IPS-15b (cell line): ENCODE results near the gene PLPP2.
"Not testable (repeated sequence)": the region's sequence is repeated elsewhere in the genome, so short reads cannot be mapped to it uniquely, and the experiment has no call there.

Experiments
- H3K27me3 ChIP-seq: one replicate; pipeline ENCODE4 v1.6.1; 2013; ENCODE audit warnings: low read length; ENCODE audit not compliant: control insufficient read depth, insufficient read depth
- H3K36me3 ChIP-seq: one replicate; pipeline ENCODE4 v1.6.1; 2013; ENCODE audit warnings: low read length; ENCODE audit not compliant: control insufficient read depth, insufficient read depth
- H3K4me1 ChIP-seq: one replicate; pipeline ENCODE4 v1.6.1; 2013; ENCODE audit warnings: mild to moderate bottlenecking, low read length; ENCODE audit not compliant: control insufficient read depth, insufficient read depth
- H3K4me3 ChIP-seq: one replicate; pipeline ENCODE4 v1.5.1; 2013; ENCODE audit warnings: low read depth, low read length
- H3K9ac ChIP-seq: one replicate; pipeline ENCODE4 v1.6.1; 2013; ENCODE audit warnings: low read depth, mild to moderate bottlenecking, low read length
- H3K9me3 ChIP-seq: one replicate; pipeline ENCODE4 v1.6.1; 2013; ENCODE audit warnings: mild to moderate bottlenecking, low read length; ENCODE audit not compliant: control insufficient read depth, insufficient read depth

Gene PLPP2

DNA sequence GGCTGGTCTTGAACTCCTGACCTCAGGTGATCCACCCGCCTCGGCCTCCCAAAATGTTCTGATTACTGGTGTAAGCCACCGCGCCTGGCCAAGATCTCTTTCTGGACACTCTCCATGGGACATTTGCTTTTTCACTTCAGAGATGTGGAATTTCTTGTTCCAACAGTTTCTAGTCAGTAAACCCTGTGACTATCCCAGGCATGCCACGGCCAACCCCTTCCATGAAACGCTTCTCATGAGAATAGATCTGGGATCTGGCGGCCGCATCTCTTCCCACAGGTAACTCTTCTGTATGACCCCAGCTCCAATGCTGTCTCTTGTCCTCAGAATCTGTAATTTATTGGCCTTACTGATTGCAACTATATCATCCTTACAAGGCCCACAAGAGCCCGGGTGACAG is 16.2 kb downstream of the PLPP2 start:
- Histone ChIP-seq H3K4me3 (no peak overlapping the region), H3K9me3 (no peaks in the 10 kb centered on the region), H3K27me3 (no peaks in the 10 kb centered on the region), H3K9ac (no peak overlapping the region), H3K4me1 (peaks cover 7% of the 10 kb centered on the region), H3K36me3 (peaks cover 5% of the 10 kb centered on the region)

DNA sequence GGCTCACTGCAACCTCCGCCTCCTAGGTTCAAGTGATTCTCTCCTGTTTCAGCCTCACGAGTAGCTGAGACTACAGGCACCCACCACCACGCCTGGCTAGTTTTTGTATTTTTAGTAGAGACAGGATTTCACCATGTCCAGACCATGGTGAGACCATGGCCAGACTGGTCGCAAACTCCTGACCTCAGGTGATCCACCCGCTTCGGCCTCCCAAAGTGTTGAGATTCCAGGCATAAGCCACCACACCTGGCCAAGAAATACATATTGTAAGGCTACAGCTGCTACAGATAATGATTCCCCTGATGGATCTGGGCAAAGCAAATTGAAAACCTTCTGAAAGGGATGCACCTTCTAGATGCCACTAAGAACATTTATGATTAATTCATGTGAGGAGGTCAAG is 17.8 kb downstream of the PLPP2 start:
- no peak overlapping the region for H3K9ac ChIP-seq
- H3K9me3 ChIP-seq: no peaks in the 10 kb centered on the region
- no peaks in the 10 kb centered on the region for H3K36me3 ChIP-seq
- peaks cover 7% of the 10 kb centered on the region for H3K4me1 ChIP-seq
- peaks cover under 1% of the 10 kb centered on the region for H3K27me3 ChIP-seq
- H3K4me3 ChIP-seq: no peak overlapping the region

DNA sequence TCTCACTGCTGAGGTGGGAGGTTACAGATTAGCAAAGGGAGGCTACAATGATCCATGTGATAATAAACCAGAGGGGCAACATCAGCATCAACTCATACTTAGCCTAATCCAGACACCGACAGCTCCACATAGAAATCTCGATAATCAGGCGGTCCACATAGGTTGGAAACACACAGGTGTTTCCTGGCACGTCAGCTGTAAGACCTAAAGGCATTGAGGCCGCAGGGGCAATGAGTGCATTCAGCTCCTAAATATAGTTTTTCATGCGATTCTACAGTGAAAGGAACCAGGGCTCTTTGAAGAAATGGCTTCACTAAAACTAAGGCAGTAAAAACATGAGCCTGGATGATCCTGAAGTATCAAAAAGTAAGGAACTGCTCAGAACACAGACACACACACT is 19.3 kb downstream of the PLPP2 start:
- Histone ChIP-seq H3K27me3 (peaks cover 5% of the 10 kb centered on the region), H3K9ac (no peak overlapping the region), H3K4me1 (no peaks in the 10 kb centered on the region), H3K36me3 (no peaks in the 10 kb centered on the region), H3K9me3 (no peaks in the 10 kb centered on the region), H3K4me3 (no peak overlapping the region)

DNA sequence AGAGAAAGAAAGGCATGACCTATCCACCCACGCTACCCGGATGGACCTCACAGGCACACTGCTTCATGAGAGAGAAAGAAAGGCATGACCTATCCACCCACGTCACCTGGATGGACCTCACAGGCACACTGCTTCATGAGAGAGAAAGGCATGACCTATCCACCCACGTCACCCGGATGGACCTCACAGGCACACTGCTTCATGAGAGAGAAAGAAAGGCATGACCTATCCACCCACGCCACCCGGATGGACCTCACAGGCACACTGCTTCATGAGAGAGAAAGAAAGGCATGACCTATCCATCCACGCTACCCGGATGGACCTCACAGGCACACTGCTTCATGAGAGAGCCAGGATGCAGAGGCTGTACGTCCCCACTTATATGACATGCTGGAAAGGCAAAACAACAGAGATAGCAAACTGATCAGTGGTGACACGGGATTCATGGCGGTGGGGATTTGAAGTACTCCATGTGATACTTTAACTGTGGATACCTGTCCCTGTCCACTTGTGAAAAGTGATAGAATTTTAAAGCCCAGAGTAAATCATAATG is 20.4 kb downstream of the PLPP2 start:
- not testable (repeated sequence) for H3K9me3 ChIP-seq, H3K4me3 ChIP-seq, H3K36me3 ChIP-seq, H3K9ac ChIP-seq, H3K4me1 ChIP-seq
- H3K27me3 ChIP-seq: peaks cover 15% of the 10 kb centered on the region

DNA sequence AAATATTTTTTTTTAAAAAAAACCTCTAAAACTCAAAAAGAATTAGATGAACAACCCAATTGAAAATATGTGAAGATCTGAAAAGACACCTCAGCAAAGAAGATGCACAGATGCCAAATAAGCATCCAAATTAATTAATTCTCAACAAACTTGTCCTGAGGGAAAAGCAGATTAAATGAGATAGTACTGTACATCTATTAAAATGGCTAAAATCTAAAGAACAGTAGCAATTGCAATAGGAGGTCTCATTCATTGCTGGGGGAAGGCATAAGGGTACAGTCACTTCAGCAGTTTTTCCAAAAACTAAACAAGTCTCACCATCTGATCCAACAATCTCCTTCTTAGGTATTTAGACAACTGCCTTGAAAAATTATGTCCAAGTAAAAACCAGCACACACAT is 22.0 kb downstream of the PLPP2 start:
- Histone ChIP-seq H3K36me3 (no peaks in the 10 kb centered on the region), H3K27me3 (peaks cover 29% of the 10 kb centered on the region), H3K4me1 (no peaks in the 10 kb centered on the region), H3K4me3 (no peak overlapping the region), H3K9me3 (no peaks in the 10 kb centered on the region), H3K9ac (no peak overlapping the region)

DNA sequence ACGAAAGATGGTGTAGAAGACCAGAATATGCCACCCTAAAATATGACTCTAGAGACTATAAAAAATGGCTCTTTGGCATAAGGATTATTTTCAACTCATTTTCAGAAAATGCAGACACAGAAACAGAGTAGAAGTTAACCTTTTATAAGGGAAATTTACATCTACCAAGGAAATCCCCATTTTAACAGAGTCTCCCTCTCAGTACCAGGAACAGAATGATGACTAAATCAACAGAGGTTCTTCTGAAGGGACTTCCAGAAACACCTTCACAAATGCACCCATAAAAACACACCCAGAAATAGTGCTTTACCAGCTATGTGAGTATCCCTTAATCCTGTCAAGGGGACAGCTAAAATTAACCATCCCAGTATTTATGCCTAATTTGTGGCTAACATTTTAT is 29.1 kb downstream of the PLPP2 start:
- H3K27me3 ChIP-seq: peaks cover 28% of the 10 kb centered on the region
- H3K4me3 ChIP-seq: no peak overlapping the region
- H3K4me1 ChIP-seq: no peaks in the 10 kb centered on the region
- no peak overlapping the region for H3K9ac ChIP-seq
- H3K9me3 ChIP-seq: no peaks in the 10 kb centered on the region
- H3K36me3 ChIP-seq: no peaks in the 10 kb centered on the region

DNA sequence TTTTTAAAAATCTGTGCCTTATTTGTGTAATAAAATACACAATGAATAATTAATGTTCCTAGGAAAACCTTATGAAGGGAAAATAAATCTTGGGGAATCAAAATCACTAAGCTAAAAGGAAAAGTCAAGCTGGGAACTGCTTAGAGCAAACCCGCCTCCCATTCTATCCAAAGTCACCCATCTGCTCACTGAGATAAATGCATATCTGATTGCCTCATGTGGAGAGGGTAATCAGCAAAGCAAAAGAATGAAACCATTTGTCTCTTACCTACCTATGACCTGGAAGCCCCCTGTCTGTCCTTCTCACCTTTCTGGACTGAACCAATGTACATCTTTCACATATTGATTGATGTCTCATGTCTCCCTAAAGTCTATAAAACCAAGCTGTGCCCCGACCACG is 34.4 kb downstream of the PLPP2 start:
- H3K9ac ChIP-seq, H3K36me3 ChIP-seq, H3K4me1 ChIP-seq, H3K27me3 ChIP-seq, H3K9me3 ChIP-seq, H3K4me3 ChIP-seq: not testable (repeated sequence)

DNA sequence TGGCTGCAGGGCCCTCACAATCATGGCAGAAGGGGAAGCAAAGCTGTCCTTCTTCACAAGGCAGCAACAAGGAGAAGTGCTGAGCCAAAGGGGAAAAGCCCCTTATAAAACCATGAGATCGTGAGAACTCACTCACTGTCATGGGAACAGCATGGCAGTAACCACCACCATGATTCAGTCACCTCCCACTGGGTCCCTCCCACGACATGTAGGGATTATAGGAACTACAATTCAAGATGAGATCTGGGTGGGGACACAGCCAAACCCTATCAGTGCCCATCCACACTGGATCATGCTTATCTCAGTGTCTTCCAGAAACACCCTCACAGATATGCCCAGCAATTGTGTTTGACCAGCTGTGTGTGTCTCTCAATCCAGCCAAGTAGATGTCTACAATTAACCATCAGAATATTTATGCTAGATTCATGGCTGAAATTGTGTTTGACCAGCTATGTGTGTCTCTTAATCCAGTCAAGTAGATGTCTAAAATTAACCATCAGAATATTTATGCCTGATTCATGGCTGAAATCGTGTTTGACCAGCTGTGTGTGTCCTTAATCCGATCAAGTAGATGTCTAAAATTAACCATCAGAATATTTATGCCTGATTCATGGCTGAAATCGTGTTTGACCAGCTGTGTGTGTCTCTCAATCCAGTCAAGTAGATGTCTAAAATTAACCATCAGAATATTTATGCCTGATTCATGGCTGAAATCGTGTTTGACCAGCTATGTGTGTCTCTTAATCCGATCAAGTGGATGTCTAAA is 38.6 kb downstream of the PLPP2 start:
- H3K36me3 ChIP-seq, H3K4me3 ChIP-seq, H3K9me3 ChIP-seq, H3K4me1 ChIP-seq, H3K27me3 ChIP-seq, H3K9ac ChIP-seq: not testable (repeated sequence)

DNA sequence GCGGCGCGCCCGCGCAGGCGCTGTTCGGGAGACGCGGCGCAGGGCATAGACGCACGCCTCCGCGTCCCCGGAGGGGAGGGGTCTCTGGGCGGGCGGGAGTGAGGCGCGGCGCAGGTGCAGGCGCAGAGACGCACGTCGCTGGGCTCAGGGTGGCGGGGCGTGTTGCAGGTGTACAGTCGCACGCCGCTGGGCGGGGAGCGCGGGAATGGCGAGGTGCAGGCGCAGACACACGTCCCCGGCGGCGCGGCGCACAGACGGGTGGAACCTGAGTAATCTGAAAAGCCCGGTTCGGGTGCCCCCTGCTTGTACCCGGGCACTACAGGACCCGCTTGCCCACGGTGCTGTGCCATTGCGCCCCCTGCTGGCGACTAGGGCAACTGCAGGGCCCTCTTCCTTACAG is 44.7 kb downstream of the PLPP2 start:
- H3K36me3 ChIP-seq: no peaks in the 10 kb centered on the region
- no peaks in the 10 kb centered on the region for H3K4me1 ChIP-seq
- H3K4me3 ChIP-seq: no peak overlapping the region
- H3K9ac ChIP-seq: no peak overlapping the region
- no peaks in the 10 kb centered on the region for H3K9me3 ChIP-seq
- H3K27me3 ChIP-seq: no peaks in the 10 kb centered on the region

DNA sequence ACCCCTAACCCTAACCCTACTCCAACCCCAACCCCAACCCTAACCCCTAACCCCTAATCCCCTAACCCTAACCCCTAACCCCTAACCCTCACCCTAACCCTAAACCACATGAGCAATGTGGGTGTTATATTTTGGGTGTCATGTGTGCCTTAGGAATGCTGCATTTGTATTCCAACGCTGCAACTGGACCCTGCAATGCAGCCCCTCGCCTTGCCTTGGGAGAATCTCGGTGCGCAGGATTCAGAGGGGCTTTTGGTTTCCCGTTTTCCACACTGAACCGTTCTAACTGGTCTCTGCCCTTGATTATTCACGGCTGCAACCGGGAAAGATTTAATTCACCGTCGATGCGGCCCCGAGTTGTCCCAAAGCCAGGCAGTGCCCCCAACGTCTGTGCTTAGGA is 45.3 kb downstream of the PLPP2 start:
- not testable (repeated sequence) for H3K9ac ChIP-seq, H3K4me1 ChIP-seq, H3K36me3 ChIP-seq, H3K27me3 ChIP-seq, H3K4me3 ChIP-seq, H3K9me3 ChIP-seq

DNA sequence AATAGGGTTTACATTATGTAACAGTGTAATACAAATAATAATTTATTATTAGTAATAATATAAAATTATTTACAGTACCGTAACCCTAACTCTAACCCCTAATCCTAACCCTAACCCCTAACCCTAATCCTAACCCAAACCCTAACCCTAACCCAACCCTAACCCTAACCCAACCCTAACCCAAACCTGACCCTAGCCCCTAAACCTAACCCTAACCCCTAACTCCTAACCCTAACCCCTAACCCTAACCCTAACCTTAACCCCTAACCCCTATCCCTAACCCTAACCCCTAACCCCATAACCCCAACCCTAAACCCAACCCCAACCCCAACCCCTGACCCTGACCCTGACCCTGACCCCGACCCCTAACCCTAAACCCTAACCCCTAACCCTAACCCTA is 45.7 kb downstream of the PLPP2 start:
- no peak overlapping the region for H3K9ac ChIP-seq
- H3K36me3 ChIP-seq: no peaks in the 10 kb centered on the region
- no peaks in the 10 kb centered on the region for H3K9me3 ChIP-seq
- H3K4me3 ChIP-seq: no peak overlapping the region
- no peaks in the 10 kb centered on the region for H3K4me1 ChIP-seq
- no peaks in the 10 kb centered on the region for H3K27me3 ChIP-seq
